Spleen (tissue), 11 donors: Measurements from ENCODE around the gene TNFRSF1B. TPM values are rescaled to one million over a fixed set of nuclear protein-coding genes. Genes with fewer than 3 reads are reported as not detected.

Source experiments
- DNase-seq: peaks from one replicate; pipeline ENCODE4 v3.0.0-alpha.2; 2020
- H3K27ac ChIP-seq, 8 donors: fragments of 200-600 bp; sonication (generic) in 7 of 8; 1 replicate in 4 of 8; 2 replicates in 4 of 8; pipeline versions ENCODE4 v1.5.0 to v1.8.0; 2016 to 2021; ENCODE audit warnings: inconsistent platforms in 4 of 8, mild to moderate bottlenecking in 4 of 8, moderate library complexity in 1 of 8
- H3K27me3 ChIP-seq, 7 donors: fragments of 200-600 bp; sonication (generic) in 6 of 7; replicated peaks in 1 of 7; 1 replicate in 4 of 7; 2 replicates in 3 of 7; pipeline versions ENCODE4 v1.5.0 to v1.8.0; 2016 to 2021; ENCODE audit warnings: inconsistent platforms in 3 of 7, mild to moderate bottlenecking in 1 of 7
- H3K36me3 ChIP-seq, 6 donors: fragments of 200-600 bp; sonication (generic) in 5 of 6; 1 replicate in 4 of 6; 2 replicates in 2 of 6; pipeline versions ENCODE4 v1.5.0 to v1.8.0; 2016 to 2021; ENCODE audit warnings: inconsistent platforms in 2 of 6
- H3K4me1 ChIP-seq, 6 donors: fragments of 200-600 bp; sonication (generic) in 5 of 6; 1 replicate in 3 of 6; 2 replicates in 3 of 6; pipeline versions ENCODE4 v1.5.0 to v1.8.0; 2016 to 2021; ENCODE audit warnings: inconsistent platforms in 3 of 6
- H3K4me3 ChIP-seq, 8 donors: fragments of 200-600 bp; sonication (generic) in 7 of 8; 1 replicate in 4 of 8; 2 replicates in 4 of 8; pipeline versions ENCODE4 v1.5.0 to v1.8.0; 2016 to 2021; ENCODE audit warnings: inconsistent platforms in 4 of 8, mild to moderate bottlenecking in 4 of 8, moderate library complexity in 2 of 8
- H3K9me3 ChIP-seq, 8 donors: fragments of 200-600 bp; sonication (generic) in 7 of 8; 1 replicate in 4 of 8; 2 replicates in 4 of 8; pipeline versions ENCODE4 v1.5.0 to v1.8.0; 2016 to 2021; ENCODE audit warnings: inconsistent platforms in 4 of 8
- POLR2A ChIP-seq, 3 donors: fragments of 450-650 bp; IDR thresholded peaks; one replicate each; pipeline ENCODE4 v1.5.1; 2017; ENCODE audit warnings: antibody characterized with exemption in 3 of 3, mild to moderate bottlenecking in 1 of 3
- POLR2AphosphoS5 ChIP-seq, 3 donors: sonication (generic); formaldehyde crosslinking; IDR thresholded peaks; one replicate each; pipeline ENCODE4 v1.5.1; 2017; ENCODE audit warnings: antibody characterized with exemption in 3 of 3
- WGBS, 5 donors: extraction: QIAGEN DNeasy Blood & Tissue Kit in 3 of 5; methylation state at CpG; one replicate each; pipeline versions ENCODE4 v1.1.5 to v1.1.7; 2013 to 2018; 5-methylcytosine and 5-hydroxymethylcytosine counted together
- intact Hi-C: fragments of 100-400 bp; cut with DNase I; formaldehyde crosslinking; loops from one replicate; pipeline ENCODE4 v1.15.0; 2023; ENCODE audit warnings: low total_unique reads
- polyA plus RNA-seq, 3 donors: library from polyadenylated mRNA; stranded (reverse); fragments of 200-250 nt; gene quantifications; one replicate each; pipeline ENCODE4 v1.2.1, GENCODE V29; 2013
- total RNA-seq, 7 donors: library from RNA; depleted of rRNA in 3 of 7; stranded (reverse); fragments of >200 nt in 3 of 7; fragmentation: NEBNext Ultra II Directional in 4 of 7; extraction: Animal tissue kit (Norgen Biotek cat#: 25700) in 4 of 7; gene quantifications; one replicate each; pipeline versions ENCODE4 v1.1.0 to v1.2.1, GENCODE V29; 2016 to 2021
- TF ChIP-seq, protein P1 (sequence below), 11 experiments: fragments of 200-600 bp in 7 of 11; fragments of 450-650 bp in 4 of 11; sonication (generic) in 4 of 11; IDR thresholded peaks in 8 of 11; conservative IDR thresholded peaks in 3 of 11; 1 replicate in 7 of 11; 2 replicates in 4 of 11; pipeline versions ENCODE4 v1.4.0 to v1.8.0; 2016 to 2021; ENCODE audit warnings: antibody characterized with exemption in 11 of 11, inconsistent platforms in 4 of 11, mild to moderate bottlenecking in 1 of 11
- donor health status: healthy with polysubstance abuse.
- donor health status: DM: no; HTN: no; CAD: no; lungs with moderate emphysema.
- donor health status: DM: no; HTN: no; CAD: no.
- donor health status: Bipolar disorder and iron deficiency.
- donor health status: healthy.
- donor health status: DM: no; HTN: no; CAD: no.
- donor health status: DM: yes; HTN: yes; CAD: no.

TNFRSF1B gene
- total and polyA plus RNA-seq, 10 donors: 28.5 to 233 (median 167) TPM

DNA sequence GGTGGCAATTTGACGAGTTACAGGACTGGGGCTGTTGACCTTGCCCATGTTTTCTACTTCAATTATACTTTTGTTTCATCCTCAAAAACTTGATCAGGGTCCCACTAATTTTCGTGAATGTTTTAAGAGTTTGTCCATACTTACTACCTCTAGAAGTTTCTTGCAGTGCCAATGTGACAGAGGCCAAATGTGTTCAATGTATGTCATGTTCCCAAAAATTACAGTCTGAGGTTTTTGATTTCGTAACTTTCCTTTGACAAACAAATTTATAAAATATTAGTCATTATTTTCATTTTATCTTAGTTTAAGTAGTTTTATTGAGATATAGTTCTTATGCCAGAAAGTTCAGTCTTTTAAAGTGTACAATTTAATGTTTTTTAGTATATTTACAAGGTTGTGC, 78.3 kb downstream of the TNFRSF1B start:
- Histone ChIP-seq H3K36me3 (peaks cover 12 to 97% (median 80%) of the 10 kb centered on the region in 6 donors), H3K9me3 (no peaks in the 10 kb centered on the region), H3K27ac (no peak overlapping the region), H3K4me1 (no peaks in the 10 kb centered on the region), H3K27me3 (no peaks in the 10 kb centered on the region), H3K4me3 (no peak overlapping the region)
- 78 to 95% (median 87%) methylated on average over 3 of the region's 3 CpGs for WGBS, 5 donors
- no peak for DNase-seq
- TF ChIP-seq, protein P1, sequence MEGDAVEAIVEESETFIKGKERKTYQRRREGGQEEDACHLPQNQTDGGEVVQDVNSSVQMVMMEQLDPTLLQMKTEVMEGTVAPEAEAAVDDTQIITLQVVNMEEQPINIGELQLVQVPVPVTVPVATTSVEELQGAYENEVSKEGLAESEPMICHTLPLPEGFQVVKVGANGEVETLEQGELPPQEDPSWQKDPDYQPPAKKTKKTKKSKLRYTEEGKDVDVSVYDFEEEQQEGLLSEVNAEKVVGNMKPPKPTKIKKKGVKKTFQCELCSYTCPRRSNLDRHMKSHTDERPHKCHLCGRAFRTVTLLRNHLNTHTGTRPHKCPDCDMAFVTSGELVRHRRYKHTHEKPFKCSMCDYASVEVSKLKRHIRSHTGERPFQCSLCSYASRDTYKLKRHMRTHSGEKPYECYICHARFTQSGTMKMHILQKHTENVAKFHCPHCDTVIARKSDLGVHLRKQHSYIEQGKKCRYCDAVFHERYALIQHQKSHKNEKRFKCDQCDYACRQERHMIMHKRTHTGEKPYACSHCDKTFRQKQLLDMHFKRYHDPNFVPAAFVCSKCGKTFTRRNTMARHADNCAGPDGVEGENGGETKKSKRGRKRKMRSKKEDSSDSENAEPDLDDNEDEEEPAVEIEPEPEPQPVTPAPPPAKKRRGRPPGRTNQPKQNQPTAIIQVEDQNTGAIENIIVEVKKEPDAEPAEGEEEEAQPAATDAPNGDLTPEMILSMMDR (IDR thresholded peaks at IDR 0.05 in 8 of 11, conservative IDR thresholded peaks at IDR 0.05 in 3 of 11): no peak
- TF ChIP-seq POLR2A (IDR thresholded peaks at IDR 0.05) (no peak), POLR2AphosphoS5 (IDR thresholded peaks at IDR 0.05) (no peak)
- intact Hi-C loops: no loop called here

DNA sequence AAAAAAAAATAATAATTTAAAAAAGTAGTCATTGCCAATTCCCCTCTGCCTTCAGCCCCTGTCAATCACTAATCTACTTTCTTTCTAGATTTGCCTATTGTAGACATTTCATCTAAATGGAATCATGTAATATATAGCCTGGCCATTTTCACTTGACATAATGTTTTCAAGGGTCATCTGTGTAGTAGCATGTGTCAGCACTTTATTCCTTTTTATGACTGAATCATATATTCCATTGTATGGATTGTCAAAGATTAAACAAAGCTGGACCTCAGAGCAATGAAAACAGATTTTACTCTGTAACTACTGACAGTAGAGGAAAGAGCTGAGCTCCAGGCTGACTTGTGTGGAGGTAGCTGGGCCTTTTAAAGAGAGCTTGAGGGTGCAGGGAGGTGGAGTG, 78.9 kb downstream of the TNFRSF1B start:
- no peak overlapping the region for H3K4me3 ChIP-seq
- TF ChIP-seq POLR2A (IDR thresholded peaks at IDR 0.05) (no peak), POLR2AphosphoS5 (IDR thresholded peaks at IDR 0.05) (no peak)
- TF ChIP-seq, protein P1 (IDR thresholded peaks at IDR 0.05 in 8 of 11, conservative IDR thresholded peaks at IDR 0.05 in 3 of 11): no peak
- DNase-seq: no peak
- peaks cover 13 to 100% (median 85%) of the 10 kb centered on the region in 6 donors for H3K36me3 ChIP-seq
- H3K27ac ChIP-seq: no peak overlapping the region
- H3K9me3 ChIP-seq: no peaks in the 10 kb centered on the region
- no peaks in the 10 kb centered on the region for H3K4me1 ChIP-seq
- intact Hi-C loops: no loop called here
- H3K27me3 ChIP-seq: no peaks in the 10 kb centered on the region

DNA sequence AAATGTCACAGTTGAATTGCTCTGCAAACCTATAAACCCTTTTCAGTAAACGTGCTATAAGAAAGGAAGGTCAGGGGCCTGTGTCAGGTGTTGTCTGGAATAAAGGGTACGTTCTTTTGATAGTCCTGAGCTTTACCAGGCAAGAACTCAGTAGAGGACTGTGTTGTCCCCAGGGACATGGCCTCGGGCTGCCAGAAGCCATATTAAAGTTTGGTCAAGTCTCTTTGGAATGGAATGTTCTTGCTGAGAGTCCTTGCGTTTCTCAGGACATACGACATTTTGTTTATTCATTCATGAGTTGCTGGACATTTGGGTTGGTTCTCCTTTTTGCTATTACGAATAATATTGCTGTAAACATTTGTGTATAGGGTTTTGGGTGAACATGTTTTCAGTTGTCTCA, 79.8 kb downstream of the TNFRSF1B start:
- H3K36me3 ChIP-seq: peaks cover 13 to 100% (median 85%) of the 10 kb centered on the region in 6 donors

DNA sequence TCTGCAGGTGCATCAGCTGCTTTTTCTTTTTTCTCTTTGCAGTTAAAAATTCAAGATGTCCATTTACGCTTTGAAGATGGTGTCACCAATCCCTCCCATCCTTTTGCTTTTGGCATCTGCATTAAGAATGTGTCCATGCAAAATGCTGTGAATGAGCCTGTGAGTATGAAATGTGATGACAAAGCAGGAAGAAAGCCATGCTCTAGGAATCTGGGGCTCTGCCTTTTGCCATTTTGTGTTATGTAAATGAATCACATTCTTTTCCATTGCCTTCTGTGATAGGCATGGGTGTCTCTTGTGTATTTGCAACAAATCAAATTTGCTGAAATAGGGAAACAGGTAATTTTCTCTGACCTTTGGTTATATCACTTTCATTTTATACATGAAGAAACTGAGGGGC, 82.4 kb downstream of the TNFRSF1B start:
- Histone ChIP-seq H3K27ac (no peak overlapping the region), H3K4me1 (no peaks in the 10 kb centered on the region), H3K27me3 (no peaks in the 10 kb centered on the region), H3K4me3 (no peak overlapping the region), H3K36me3 (peaks cover 13 to 100% (median 89%) of the 10 kb centered on the region in 6 donors), H3K9me3 (no peaks in the 10 kb centered on the region)
- DNase-seq: no peak
- intact Hi-C loops: no loop called here
- 89 to 100% (median 96%) methylated on average over 1 of the region's 1 CpG for WGBS, 5 donors
- TF ChIP-seq POLR2A (IDR thresholded peaks at IDR 0.05) (no peak), POLR2AphosphoS5 (IDR thresholded peaks at IDR 0.05) (no peak)
- TF ChIP-seq, protein P1 (IDR thresholded peaks at IDR 0.05 in 8 of 11, conservative IDR thresholded peaks at IDR 0.05 in 3 of 11): no peak

More for the DNA sequence above, 79.8 kb downstream of the TNFRSF1B start:
- H3K27ac ChIP-seq: no peak overlapping the region
- H3K27me3 ChIP-seq: no peaks in the 10 kb centered on the region
- H3K4me3 ChIP-seq: no peak overlapping the region
- TF ChIP-seq, protein P1 (IDR thresholded peaks at IDR 0.05 in 8 of 11, conservative IDR thresholded peaks at IDR 0.05 in 3 of 11): no peak
- TF ChIP-seq POLR2A (IDR thresholded peaks at IDR 0.05) (no peak), POLR2AphosphoS5 (IDR thresholded peaks at IDR 0.05) (no peak)
- H3K4me1 ChIP-seq: no peaks in the 10 kb centered on the region
- intact Hi-C loops: no loop called here
- 85 to 90% (median 89%) methylated on average over 6 of the region's 6 CpGs for WGBS, 5 donors
- no peaks in the 10 kb centered on the region for H3K9me3 ChIP-seq
- DNase-seq: no peak
